Uterus (tissue), 2 donors: Measurements from ENCODE around the gene ARR3.

Source experiments
- POLR2A ChIP-seq, 2 donors: fragments of 450-650 bp; IDR thresholded peaks; one replicate each; pipeline ENCODE4 v1.6.1; 2016; ENCODE audit warnings: antibody characterized with exemption in 2 of 2, mild to moderate bottlenecking in 1 of 2, moderate library complexity in 1 of 2
- TF ChIP-seq, protein P1 (sequence below), 4 experiments: fragments of 200-600 bp in 2 of 4; fragments of 450-650 bp in 2 of 4; sonication (generic) in 2 of 4; IDR thresholded peaks; one replicate each; pipeline ENCODE4 v1.5.1; 2016 to 2019; ENCODE audit warnings: antibody characterized with exemption in 4 of 4, mild to moderate bottlenecking in 2 of 4, moderate library complexity in 1 of 4

DNA sequence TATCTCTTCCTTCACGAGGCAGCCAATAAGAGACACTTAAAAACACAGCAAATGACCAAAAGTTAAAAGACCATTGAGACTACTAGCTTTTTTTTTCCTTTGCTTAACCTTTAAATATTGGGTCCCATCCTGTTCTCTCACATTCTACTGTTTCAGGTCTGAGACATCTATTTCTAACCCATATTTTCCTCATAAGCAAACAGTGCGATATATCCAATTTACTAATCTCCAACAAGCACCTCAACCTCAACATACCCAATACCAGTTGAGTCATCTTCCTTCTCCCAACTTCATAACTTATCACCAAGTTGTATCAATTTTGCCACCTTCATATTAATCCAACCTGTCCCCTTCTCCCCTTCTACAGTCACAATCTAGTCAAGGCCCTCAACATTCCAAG is 26.6 kb upstream of the ARR3 start:
- TF ChIP-seq, protein P1, sequence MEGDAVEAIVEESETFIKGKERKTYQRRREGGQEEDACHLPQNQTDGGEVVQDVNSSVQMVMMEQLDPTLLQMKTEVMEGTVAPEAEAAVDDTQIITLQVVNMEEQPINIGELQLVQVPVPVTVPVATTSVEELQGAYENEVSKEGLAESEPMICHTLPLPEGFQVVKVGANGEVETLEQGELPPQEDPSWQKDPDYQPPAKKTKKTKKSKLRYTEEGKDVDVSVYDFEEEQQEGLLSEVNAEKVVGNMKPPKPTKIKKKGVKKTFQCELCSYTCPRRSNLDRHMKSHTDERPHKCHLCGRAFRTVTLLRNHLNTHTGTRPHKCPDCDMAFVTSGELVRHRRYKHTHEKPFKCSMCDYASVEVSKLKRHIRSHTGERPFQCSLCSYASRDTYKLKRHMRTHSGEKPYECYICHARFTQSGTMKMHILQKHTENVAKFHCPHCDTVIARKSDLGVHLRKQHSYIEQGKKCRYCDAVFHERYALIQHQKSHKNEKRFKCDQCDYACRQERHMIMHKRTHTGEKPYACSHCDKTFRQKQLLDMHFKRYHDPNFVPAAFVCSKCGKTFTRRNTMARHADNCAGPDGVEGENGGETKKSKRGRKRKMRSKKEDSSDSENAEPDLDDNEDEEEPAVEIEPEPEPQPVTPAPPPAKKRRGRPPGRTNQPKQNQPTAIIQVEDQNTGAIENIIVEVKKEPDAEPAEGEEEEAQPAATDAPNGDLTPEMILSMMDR (IDR thresholded peaks at IDR 0.05): no peak
- no peak for TF ChIP-seq POLR2A (IDR thresholded peaks at IDR 0.05)
